Measurements from ENCODE around the gene CNIH2. TPM values are rescaled to one million over a fixed set of nuclear protein-coding genes. Genes with fewer than 3 reads are reported as not detected.

CNIH2 gene
- total and polyA plus RNA-seq, 4 experiments from 2014 or later = 1.4 to 1.8 TPM; not detected in 2

DNA sequence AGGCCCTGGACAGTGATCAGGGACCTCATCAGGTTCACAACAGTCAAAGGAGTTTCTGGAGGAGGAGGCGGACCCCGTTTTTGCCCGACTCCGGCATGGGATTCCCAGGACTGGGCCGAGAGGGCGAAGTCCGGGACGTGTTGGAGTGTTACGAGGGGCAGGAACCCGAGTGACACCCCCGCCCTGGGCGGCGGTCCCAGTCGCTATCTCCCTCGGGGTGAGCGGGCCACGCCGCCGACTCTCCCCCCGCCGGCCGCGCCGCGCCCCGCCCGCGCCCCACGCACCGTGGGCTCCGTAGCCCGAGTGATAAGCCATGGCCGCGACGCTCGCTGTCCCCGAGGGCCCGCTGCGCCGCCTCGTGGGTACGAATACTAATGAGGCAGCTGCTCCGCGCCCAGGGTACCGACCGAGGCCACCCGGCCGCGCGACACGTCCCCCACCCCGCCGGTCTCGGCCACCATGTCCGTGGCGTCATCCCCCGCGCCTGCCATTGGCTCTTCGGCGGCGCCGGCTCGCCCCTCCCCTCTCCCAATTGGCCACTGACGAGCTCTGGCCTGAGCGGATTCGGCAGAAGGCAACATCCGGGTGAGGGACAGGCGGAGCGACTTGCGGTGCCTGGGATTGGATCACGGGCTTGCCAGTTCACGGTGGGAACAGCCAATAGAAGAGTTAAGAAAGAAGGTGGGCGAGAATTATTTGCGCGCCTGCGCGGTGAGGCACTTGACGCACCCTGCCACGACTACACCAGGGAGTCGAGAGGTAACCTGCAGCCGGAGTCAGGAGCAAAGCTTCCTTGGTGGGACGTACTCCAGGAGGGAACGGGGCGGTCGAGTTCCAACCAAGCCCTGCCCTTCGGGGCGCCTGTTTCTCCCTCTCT, 10.9 kb downstream of the CNIH2 start, which contains the start of gene YIF1A:
Gene YIF1A, minus strand, starts transcription at position 473 of the 877 bp plus-strand sequence. Its CDS starts 158 bp downstream, at position 315.
- Mint-ChIP-seq H3K27ac (peak within 1 kb of the TSS; percentile 83 to 98 (median 96)), H3K4me3 (peak within 1 kb of the TSS; percentile 87 to 96 (median 92)), H3K36me3 (peaks cover 0 to 1% of the 10 kb centered on the region in 2 donors), H3K4me1 (peaks cover 16 to 49% (median 29%) of the 10 kb centered on the region in 4 donors), H3K9me3 (no peaks in the 10 kb centered on the region), H3K27me3 (peaks cover 10 to 14% of the 10 kb centered on the region in 2 donors)
- intact Hi-C loops (cut with micrococcal nuclease) = loop anchor here (1.0 kb wide), 3 partner anchors 21 to 132 kb away; partner anchors contain the start of genes NPAS4 and RAB1B
- Histone ChIP-seq H3K9me3 (ENCODE audit: control insufficient read depth in 1 of 2, low read length in 2 of 2) (no peaks in the 10 kb centered on the region), H3K36me3 (ENCODE audit: insufficient read depth, low read length) (no peaks in the 10 kb centered on the region), H3K4me1 (ENCODE audit: insufficient read depth, low read length) (peaks cover 39% of the 10 kb centered on the region), H3K27me3 (ENCODE audit: insufficient read depth, low read length) (no peaks in the 10 kb centered on the region), H3K27ac (ENCODE audit: low read depth, low read length) (peak within 1 kb of the TSS; percentile 88), H3K4me3 (ENCODE audit: low read length in 2 of 2) (peak within 1 kb of the TSS; percentile 70 to 84)
- ChIA-PET CTCF (ENCODE audit: partially characterized antibody) (interaction anchor here (0.9 to 6.4 kb wide), 6 partner anchors 18 to 100 kb away, joined by 3 to 29 read pairs (median 8); partner anchors contain the start of gene RAB1B), POLR2A (ENCODE audit: partially characterized antibody) (interaction anchor here (0.6 to 13.4 kb wide), 29 partner anchors 10 to 1154 kb away, joined by 3 to 167 read pairs (median 3); partner anchors contain the start of genes B4GAT1, BRMS1, CNIH2 and MALAT1)
- DNase-seq = peak; percentile 98 to 100 (median 99)

DNA sequence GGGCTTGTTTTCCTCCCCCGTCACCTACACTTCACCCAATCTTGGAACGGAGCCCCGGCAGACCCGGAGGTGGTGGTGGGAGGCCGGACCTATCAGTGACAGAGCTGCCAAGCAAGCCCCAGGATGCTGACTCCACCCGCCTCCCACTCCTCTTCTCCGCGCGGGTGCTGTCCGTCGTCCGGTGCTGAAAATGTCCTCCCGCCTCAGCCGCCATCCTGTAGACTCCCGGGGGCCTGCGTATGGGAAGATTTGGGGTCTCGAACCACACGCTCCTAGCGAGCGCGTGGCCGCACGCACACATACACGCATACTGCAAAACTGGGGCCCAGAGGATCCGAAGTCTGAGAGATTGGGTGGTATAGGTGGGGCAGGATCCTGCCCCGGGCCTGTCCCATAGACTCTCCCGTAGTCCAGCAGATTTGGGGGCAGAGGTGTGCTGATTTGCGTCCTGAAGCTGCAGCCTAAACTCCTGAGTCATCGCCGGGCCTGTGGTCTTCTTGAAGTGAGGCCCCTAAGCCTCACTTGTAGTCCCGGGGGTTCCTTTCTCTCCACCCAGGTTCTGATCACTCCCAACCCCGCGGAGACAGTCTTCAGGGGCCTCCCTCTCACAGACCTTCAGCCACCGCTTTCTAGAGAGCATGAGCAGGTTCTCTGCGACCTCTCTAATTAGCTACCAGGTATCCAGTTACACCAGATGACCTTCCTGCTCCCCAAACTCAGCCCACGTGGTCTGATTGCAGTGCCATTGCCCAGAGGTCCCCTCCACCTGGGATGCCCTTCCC, 11.8 kb downstream of the CNIH2 start:
- intact Hi-C loops (cut with micrococcal nuclease) = loop anchor here (1.0 kb wide), 3 partner anchors 21 to 132 kb away; partner anchors contain the start of genes NPAS4 and RAB1B
- Mint-ChIP-seq H3K27me3 (peaks cover 10 to 14% of the 10 kb centered on the region in 2 donors), H3K4me3 (peak overlapping the region; percentile 83 to 96 (median 92)), H3K4me1 (peaks cover 16 to 49% (median 29%) of the 10 kb centered on the region in 4 donors), H3K9me3 (no peaks in the 10 kb centered on the region), H3K36me3 (peaks cover 0 to 1% of the 10 kb centered on the region in 2 donors), H3K27ac (peak overlapping the region; percentile 83 to 98 (median 96))
- H3K36me3 ChIP-seq (ENCODE audit: insufficient read depth, low read length) = no peaks in the 10 kb centered on the region
- peak overlapping the region; percentile 88 for H3K27ac ChIP-seq (ENCODE audit: low read depth, low read length)
- no peak for DNase-seq
- ChIA-PET CTCF (ENCODE audit: partially characterized antibody) (interaction anchor here (1.0 to 6.4 kb wide), 3 partner anchors 19 to 22 kb away, joined by 3 to 29 read pairs (median 9); partner anchors contain the start of gene RAB1B), POLR2A (ENCODE audit: partially characterized antibody) (interaction anchor here (0.6 to 13.4 kb wide), 27 partner anchors 11 to 1155 kb away, joined by 3 to 167 read pairs (median 3); partner anchors contain the start of genes B4GAT1, BRMS1, CNIH2 and MALAT1)
- H3K27me3 ChIP-seq (ENCODE audit: insufficient read depth, low read length) = no peaks in the 10 kb centered on the region
- peaks cover 39% of the 10 kb centered on the region for H3K4me1 ChIP-seq (ENCODE audit: insufficient read depth, low read length)
- no peaks in the 10 kb centered on the region for H3K9me3 ChIP-seq (ENCODE audit: control insufficient read depth in 1 of 2, low read length in 2 of 2)
- peak overlapping the region; percentile 70 to 84 for H3K4me3 ChIP-seq (ENCODE audit: low read length in 2 of 2)

DNA sequence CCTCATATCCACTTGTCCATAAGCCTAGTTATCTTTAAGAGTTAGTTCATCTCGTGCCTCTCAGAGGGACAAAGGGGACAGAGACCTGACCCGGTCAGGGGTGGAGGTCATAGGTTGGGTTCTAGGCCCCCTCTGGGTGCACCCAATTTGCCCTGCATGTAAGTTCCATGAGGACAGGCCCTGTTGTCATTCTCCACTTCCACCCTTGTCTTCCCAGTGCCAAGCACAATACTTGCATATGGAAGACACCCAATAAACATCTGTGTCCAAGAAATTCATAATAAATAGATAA, 12.3 kb downstream of the CNIH2 start:
- intact Hi-C loops (cut with micrococcal nuclease) = no loop called here
- H3K4me1 Mint-ChIP-seq = peaks cover 16 to 49% (median 29%) of the 10 kb centered on the region in 4 donors
- Histone ChIP-seq H3K36me3 (ENCODE audit: insufficient read depth, low read length) (no peaks in the 10 kb centered on the region), H3K27me3 (ENCODE audit: insufficient read depth, low read length) (no peaks in the 10 kb centered on the region), H3K4me3 (ENCODE audit: low read length in 2 of 2) (no peak overlapping the region), H3K4me1 (ENCODE audit: insufficient read depth, low read length) (peaks cover 39% of the 10 kb centered on the region), H3K27ac (ENCODE audit: low read depth, low read length) (no peak overlapping the region), H3K9me3 (ENCODE audit: control insufficient read depth in 1 of 2, low read length in 2 of 2) (no peaks in the 10 kb centered on the region)
- DNase-seq = no peak
- H3K4me3 Mint-ChIP-seq = peak overlapping the region; percentile 4 to 96 (median 92)
- ChIA-PET POLR2A (ENCODE audit: partially characterized antibody) (interaction anchor here (1.1 to 5.1 kb wide), 3 partner anchors 22 to 62 kb away, joined by 3 to 53 read pairs (median 14); partner anchors contain the start of gene B4GAT1), CTCF (ENCODE audit: partially characterized antibody) (interaction anchor here (6.4 kb wide), 1 partner anchor 21 kb away, joined by 29 read pairs; no protein-coding TSS in a partner anchor)
- peaks cover 10 to 14% of the 10 kb centered on the region in 2 donors for H3K27me3 Mint-ChIP-seq
- H3K27ac Mint-ChIP-seq = peak overlapping the region in 4 of 7 donors; percentile 9 to 96 (median 50)
- peaks cover 0 to 1% of the 10 kb centered on the region in 2 donors for H3K36me3 Mint-ChIP-seq
- no peaks in the 10 kb centered on the region for H3K9me3 Mint-ChIP-seq

DNA sequence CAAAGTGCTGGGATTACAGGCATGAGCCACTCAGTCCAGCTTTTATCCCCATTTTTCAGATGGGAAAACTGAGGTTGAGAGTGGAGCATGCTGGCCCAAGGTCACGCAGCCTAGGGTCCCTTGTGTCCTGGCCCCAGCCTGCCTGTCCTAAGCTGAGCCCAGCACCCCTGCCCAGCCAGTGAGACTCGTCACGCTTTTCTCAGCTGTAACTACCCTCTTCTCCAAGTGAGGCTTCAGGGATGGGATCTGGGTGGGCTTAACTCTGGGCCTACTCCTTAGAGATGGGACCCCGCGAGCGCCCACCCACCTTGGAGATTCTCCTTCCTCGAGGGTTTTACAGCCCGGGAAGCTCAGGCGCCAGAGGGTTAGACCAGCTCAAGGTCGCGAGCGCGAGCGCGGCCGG, 13.3 kb downstream of the CNIH2 start:
- Histone ChIP-seq H3K27ac (ENCODE audit: low read depth, low read length) (no peak overlapping the region), H3K4me3 (ENCODE audit: low read length in 2 of 2) (no peak overlapping the region), H3K9me3 (ENCODE audit: control insufficient read depth in 1 of 2, low read length in 2 of 2) (no peaks in the 10 kb centered on the region), H3K27me3 (ENCODE audit: insufficient read depth, low read length) (no peaks in the 10 kb centered on the region), H3K4me1 (ENCODE audit: insufficient read depth, low read length) (peaks cover 39% of the 10 kb centered on the region), H3K36me3 (ENCODE audit: insufficient read depth, low read length) (no peaks in the 10 kb centered on the region)
- no peaks in the 10 kb centered on the region for H3K9me3 Mint-ChIP-seq
- peaks cover 14 to 49% (median 29%) of the 10 kb centered on the region in 4 donors for H3K4me1 Mint-ChIP-seq
- H3K27me3 Mint-ChIP-seq = peaks cover 10 to 14% of the 10 kb centered on the region in 2 donors
- H3K4me3 Mint-ChIP-seq = peak overlapping the region in 6 of 8 donors; percentile 9 to 94 (median 60)
- H3K36me3 Mint-ChIP-seq = peaks cover 0 to 1% of the 10 kb centered on the region in 2 donors
- POLR2A ChIA-PET (ENCODE audit: partially characterized antibody) = interaction anchor here (0.8 to 5.1 kb wide), 7 partner anchors 9 to 552 kb away, joined by 3 to 53 read pairs (median 4); partner anchors contain the start of genes RAB1B and RCE1
- DNase-seq = no peak
- CTCF ChIA-PET (ENCODE audit: partially characterized antibody) = interaction anchor here (1.1 to 6.4 kb wide), 3 partner anchors 9 to 69 kb away, joined by 3 to 29 read pairs (median 5); no protein-coding TSS in a partner anchor
- H3K27ac Mint-ChIP-seq = peak overlapping the region in 1 of 7 donors; percentile 83
- intact Hi-C loops (cut with micrococcal nuclease) = no loop called here

DNA sequence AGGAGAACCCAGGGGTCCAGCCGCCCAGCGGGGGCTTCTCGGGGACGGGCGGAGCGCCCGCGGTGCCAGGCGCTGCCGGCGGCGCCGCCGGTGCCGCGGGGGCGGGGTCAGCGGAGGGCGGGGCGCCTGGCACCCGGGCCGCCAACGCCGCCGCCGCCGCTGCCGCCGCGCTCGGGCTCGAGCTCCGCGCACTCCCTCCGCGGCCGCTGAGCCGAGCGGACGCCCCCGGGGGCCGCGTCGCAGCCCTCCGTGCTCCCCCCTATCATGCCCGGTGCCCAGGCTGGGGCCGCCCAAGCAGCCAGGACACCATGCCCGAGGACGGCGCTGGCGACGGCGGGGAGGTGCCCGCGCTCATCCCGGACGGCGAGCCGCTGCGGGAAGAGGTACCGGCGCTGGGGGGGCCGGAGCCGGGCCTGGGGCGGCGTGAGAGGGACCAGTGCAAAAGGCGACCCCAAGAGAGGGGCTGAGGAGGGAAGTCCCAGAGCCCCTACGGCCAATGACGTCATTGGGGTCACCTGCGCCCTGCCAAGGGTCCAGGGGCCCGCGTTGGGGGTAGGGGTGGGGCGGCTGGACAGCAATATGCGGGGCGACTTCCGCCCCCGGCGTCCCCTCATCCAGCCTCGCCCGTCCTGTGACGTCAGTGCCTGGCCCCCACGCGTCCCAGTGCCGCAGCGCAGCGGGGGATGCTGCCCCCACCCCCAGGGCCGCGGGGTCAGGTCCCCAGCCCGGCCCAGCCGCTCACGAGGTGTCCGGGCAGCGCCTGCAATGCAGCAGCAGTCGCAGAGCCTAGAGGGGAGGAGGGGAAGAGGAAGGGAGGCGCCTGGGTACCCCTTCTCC, 13.9 kb downstream of the CNIH2 start, which contains the start of gene TMEM151A:
Gene TMEM151A, plus strand, starts transcription at position 189 of the 837 bp plus-strand sequence. Its CDS starts 120 bp downstream, at position 309.
- H3K4me3 ChIP-seq (ENCODE audit: low read length in 2 of 2) = peak within 1 kb of the TSS in 1 of 2 donors; percentile 35
- no peaks in the 10 kb centered on the region for H3K27me3 ChIP-seq (ENCODE audit: insufficient read depth, low read length)
- intact Hi-C loops (cut with micrococcal nuclease) = no loop called here
- H3K36me3 ChIP-seq (ENCODE audit: insufficient read depth, low read length) = no peaks in the 10 kb centered on the region
- peak within 1 kb of the TSS in 4 of 7 donors; percentile 42 to 84 (median 81) for H3K27ac Mint-ChIP-seq
- ChIA-PET CTCF (ENCODE audit: partially characterized antibody) (interaction anchor here (1.1 to 1.4 kb wide), 2 partner anchors 9 to 70 kb away, joined by 3 to 5 read pairs; no protein-coding TSS in a partner anchor), POLR2A (ENCODE audit: partially characterized antibody) (interaction anchor here (0.8 to 5.1 kb wide), 7 partner anchors 9 to 551 kb away, joined by 3 to 53 read pairs (median 4); partner anchors contain the start of genes RAB1B and RCE1)
- no peaks in the 10 kb centered on the region for H3K9me3 ChIP-seq (ENCODE audit: control insufficient read depth in 1 of 2, low read length in 2 of 2)
- H3K27me3 Mint-ChIP-seq = peaks cover 10 to 14% of the 10 kb centered on the region in 2 donors
- peaks cover 0 to 1% of the 10 kb centered on the region in 2 donors for H3K36me3 Mint-ChIP-seq
- peak within 1 kb of the TSS; percentile 65 to 94 (median 82) for H3K4me3 Mint-ChIP-seq
- no peak within 1 kb of the TSS for H3K27ac ChIP-seq (ENCODE audit: low read depth, low read length)
- H3K4me1 Mint-ChIP-seq = peaks cover 14 to 45% (median 29%) of the 10 kb centered on the region in 4 donors
- DNase-seq = peak in 1 of 5 donors; percentile 32
- peaks cover 39% of the 10 kb centered on the region for H3K4me1 ChIP-seq (ENCODE audit: insufficient read depth, low read length)
- no peaks in the 10 kb centered on the region for H3K9me3 Mint-ChIP-seq

Measured in CD4-positive, alpha-beta memory T cell (primary cell).